HCT116 (cell line): Measurements from ENCODE around the gene TBC1D26. TPM values are rescaled to one million over a fixed set of nuclear protein-coding genes. Genes with fewer than 3 reads are reported as not detected.

Experiments used
- ATAC-seq: fragments of 200-7000 bp; cut with Tn5 transposase; 2 replicates; pipeline ENCODE4 v1.9.1; 2020; ENCODE audit warnings: mild to moderate bottlenecking, moderate library complexity
- BruUV-seq: library from RNA; stranded (reverse); fragments of 400-500 nt; replicated peaks from 2 replicates; lab custom pipeline; 2021; lab: Mats Ljungman, UMichigan
- CTCF ChIA-PET: fragments of 300-600 bp; sonication (Branson Sonifier 250); formaldehyde crosslinking; loops from one replicate; lab custom pipeline; 2021; ENCODE audit warnings: antibody characterized with exemption; lab: Charles Lee
- POLR2A ChIA-PET: fragments of 300-600, 350-600 bp; sonication (Branson Sonifier 250); formaldehyde crosslinking; loops from one replicate; lab custom pipeline; 2021; ENCODE audit warnings: antibody characterized with exemption; lab: Charles Lee
- RAD21 ChIA-PET, 2 experiments: fragments of 300-600 bp; sonication (Branson Sonifier 250); formaldehyde crosslinking; loops; one replicate each; lab custom pipeline; 2023; ENCODE audit warnings: low total read pairs in 2 of 2; ENCODE audit not compliant: uncharacterized antibody in 2 of 2, unreplicated experiment in 2 of 2, low non-redundant PET in 1 of 2; lab: Charles Lee
- DNase-seq: peaks from one replicate; pipeline ENCODE4 v3.0.0-alpha.2; 2010; ENCODE audit warnings: low read depth, low spot score
- H2AFZ ChIP-seq: fragments of 200-600 bp; shearing (Covaris generic), sonication (generic); 2 replicates; pipeline ENCODE4 v1.6.1; 2017; ENCODE audit warnings: low read depth, mixed run types, mixed read lengths, antibody characterized with exemption, low read length; ENCODE audit not compliant: poor library complexity, severe bottlenecking
- H3K27ac ChIP-seq: 2 replicates; pipeline ENCODE4 v1.5.1; 2012; ENCODE audit warnings: low read depth, low read length
- H3K27me3 ChIP-seq: fragments of 200-600 bp; sonication (generic); 2 replicates; pipeline ENCODE4 v1.6.1; 2016; ENCODE audit warnings: mixed run types, low read length, mixed read lengths; ENCODE audit not compliant: insufficient read depth
- H3K36me3 ChIP-seq, 2 experiments: fragments of 200-500 bp in 1 of 2; fragments of 200-600 bp in 1 of 2; sonication (Bioruptor generic) in 1 of 2; sonication (generic) in 1 of 2; 2 replicates each; pipeline versions ENCODE4 v1.5.1 to v1.6.1; 2014 to 2016; ENCODE audit warnings: low read length in 2 of 2, inconsistent platforms in 1 of 2, mixed read lengths in 1 of 2, mixed run types in 1 of 2; ENCODE audit not compliant: insufficient read depth in 2 of 2, control insufficient read depth in 1 of 2
- H3K4me1 ChIP-seq, 2 experiments: fragments of 200-600 bp in 1 of 2; sonication (generic) in 1 of 2; 2 replicates each; pipeline versions ENCODE4 v1.5.1 to v1.6.1; 2012 to 2017; ENCODE audit warnings: low read length in 2 of 2, inconsistent platforms in 1 of 2, mild to moderate bottlenecking in 1 of 2, mixed read lengths in 1 of 2, mixed run types in 1 of 2, moderate library complexity in 1 of 2; ENCODE audit not compliant: insufficient read depth in 2 of 2, control insufficient read depth in 1 of 2
- H3K4me2 ChIP-seq: fragments of 200-600 bp; sonication (generic); 2 replicates; pipeline ENCODE4 v1.6.1; 2017; ENCODE audit warnings: mixed run types, low read length, mixed read lengths
- H3K4me3 ChIP-seq, 2 experiments: fragments of 200-600 bp in 1 of 2; sonication (generic) in 1 of 2; replicated peaks in 1 of 2; 2 replicates each; pipeline ENCODE4 v1.5.1; 2011 to 2016; ENCODE audit warnings: low read length in 2 of 2, control low read depth in 1 of 2, low read depth in 1 of 2, mild to moderate bottlenecking in 1 of 2, mixed read lengths in 1 of 2, mixed run types in 1 of 2
- H3K79me2 ChIP-seq: fragments of 200-600 bp; sonication (generic); 2 replicates; pipeline ENCODE4 v1.6.1; 2017; ENCODE audit warnings: mild to moderate bottlenecking, mixed run types, low read length, moderate library complexity, mixed read lengths; ENCODE audit not compliant: insufficient read depth
- H3K9ac ChIP-seq: fragments of 200-600 bp; sonication (generic); 2 replicates; pipeline ENCODE4 v1.6.1; 2016; ENCODE audit warnings: low read length, mixed read lengths
- H3K9me2 ChIP-seq: fragments of 200-600 bp; sonication (generic), shearing (Covaris generic); 2 replicates; pipeline ENCODE4 v1.6.1; 2017; ENCODE audit warnings: mixed run types, mild to moderate bottlenecking, moderate library complexity; ENCODE audit not compliant: insufficient read depth
- H3K9me3 ChIP-seq, 2 experiments: fragments of 200-500 bp in 1 of 2; fragments of 200-600 bp in 1 of 2; sonication (Bioruptor generic) in 1 of 2; sonication (generic) in 1 of 2; 2 replicates each; pipeline ENCODE4 v1.6.1; 2014 to 2017; ENCODE audit warnings: low read length in 2 of 2, mixed read lengths in 2 of 2, inconsistent platforms in 1 of 2, low read depth in 1 of 2, mild to moderate bottlenecking in 1 of 2, mixed run types in 1 of 2, moderate library complexity in 1 of 2; ENCODE audit not compliant: control insufficient read depth in 1 of 2, insufficient read depth in 1 of 2
- H4K20me1 ChIP-seq: fragments of 200-600 bp; sonication (generic), shearing (Covaris generic); 2 replicates; pipeline ENCODE4 v1.6.1; 2017; ENCODE audit warnings: mixed run types, mild to moderate bottlenecking, moderate library complexity; ENCODE audit not compliant: insufficient read depth
- CBX3 ChIP-seq: IDR thresholded peaks from 2 replicates; pipeline ENCODE4 v1.6.1; 2012; ENCODE audit warnings: low read depth
- ELF1 ChIP-seq: IDR thresholded peaks from 2 replicates; pipeline ENCODE4 v1.6.1; 2012; ENCODE audit warnings: low read depth, borderline replicate concordance
- JUND ChIP-seq: IDR thresholded peaks from 2 replicates; pipeline ENCODE4 v1.6.1; 2012
- POLR2A ChIP-seq: IDR thresholded peaks from 2 replicates; pipeline ENCODE4 v1.7.0; 2011; ENCODE audit warnings: borderline replicate concordance; ENCODE audit not compliant: insufficient read depth, insufficient read length; ENCODE audit errors: extremely low read depth
- POLR2AphosphoS5 ChIP-seq: IDR thresholded peaks from 2 replicates; pipeline ENCODE4 v1.6.1; 2011; ENCODE audit warnings: mild to moderate bottlenecking, low read depth, low read length, moderate library complexity
- SRF ChIP-seq: IDR thresholded peaks from 2 replicates; pipeline ENCODE4 v1.6.1; 2012; ENCODE audit warnings: low read depth
- intact Hi-C: fragments of 100-400 bp; cut with micrococcal nuclease; formaldehyde crosslinking; loops from 2 replicates; pipeline ENCODE4 v1.10.0; 2022
- total RNA-seq: library from RNA; stranded (reverse); gene quantifications from one replicate; pipeline ENCODE4 v1.2.1, GENCODE V29; 2021; ENCODE audit not compliant: unreplicated experiment
- TF ChIP-seq, protein P1 (sequence below): IDR thresholded peaks from 2 replicates; pipeline ENCODE4 v1.6.1; 2011; ENCODE audit warnings: mild to moderate bottlenecking, low read length, moderate library complexity; ENCODE audit not compliant: insufficient replicate concordance; ENCODE audit errors: extremely low read depth
- TF ChIP-seq, protein P2 (sequence below): IDR thresholded peaks from 2 replicates; pipeline ENCODE4 v1.6.1; 2012
- TF ChIP-seq, protein P3 (sequence below), 3 experiments: fragments of 200-600 bp in 1 of 3; sonication (generic) in 1 of 3; IDR thresholded peaks in 2 of 3; conservative IDR thresholded peaks in 1 of 3; 2 replicates each; pipeline ENCODE4 v1.5.1; 2012 to 2017; ENCODE audit warnings: low read depth in 2 of 3, low read length in 2 of 3, antibody characterized with exemption in 1 of 3, borderline replicate concordance in 1 of 3, control low read depth in 1 of 3, mild to moderate bottlenecking in 1 of 3, mixed read lengths in 1 of 3, mixed run types in 1 of 3, moderate library complexity in 1 of 3; ENCODE audit not compliant: insufficient read depth in 1 of 3

The TBC1D26 gene
- total RNA-seq, 1 experiment from 2014 or later, result 1.1 TPM

DNA sequence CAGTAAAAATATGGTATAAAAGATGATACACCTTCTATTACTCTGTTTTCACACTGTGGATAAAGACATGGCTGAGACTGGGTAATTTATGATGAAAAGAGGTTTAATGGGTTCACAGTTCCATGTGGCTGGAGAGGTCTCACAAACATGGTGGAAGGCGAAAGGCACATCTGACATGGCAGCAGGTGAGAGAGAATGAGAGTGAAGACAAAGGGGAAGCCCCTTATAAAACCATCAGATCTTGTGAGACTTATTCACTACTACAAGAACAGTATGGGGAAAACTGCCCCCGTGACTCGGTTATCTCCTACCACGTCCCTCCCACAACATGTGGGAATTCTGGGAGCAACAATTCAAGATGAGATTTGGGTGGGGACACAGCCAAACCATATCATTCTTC lies 45.6 kb downstream of the TBC1D26 start:
- Histone ChIP-seq H3K4me3 (no peak overlapping the region), H3K27me3 (no peaks in the 10 kb centered on the region), H3K9me3 (no peaks in the 10 kb centered on the region; a peak in 2 of 4 replicates), H3K9ac (no peak overlapping the region), H3K36me3 (no peaks in the 10 kb centered on the region), H3K4me1 (no peaks in the 10 kb centered on the region), H4K20me1 (no peaks in the 10 kb centered on the region), H3K4me2 (no peak overlapping the region), H3K79me2 (no peaks in the 10 kb centered on the region), H3K9me2 (no peaks in the 10 kb centered on the region), H3K27ac (no peak overlapping the region), H2AFZ (no peak overlapping the region)
- POLR2A ChIA-PET, result no interaction called here
- ATAC-seq (no peak), DNase-seq (no peak)
- RAD21 ChIA-PET, result no interaction called here
- BruUV-seq, result no TSS peak
- intact Hi-C loops, result no loop called here
- CTCF ChIA-PET, result no interaction called here
- TF ChIP-seq CBX3 (no peak), JUND (no peak), SRF (no peak), POLR2A (no peak), ELF1 (no peak), POLR2AphosphoS5 (no peak)
- TF ChIP-seq, protein P1, sequence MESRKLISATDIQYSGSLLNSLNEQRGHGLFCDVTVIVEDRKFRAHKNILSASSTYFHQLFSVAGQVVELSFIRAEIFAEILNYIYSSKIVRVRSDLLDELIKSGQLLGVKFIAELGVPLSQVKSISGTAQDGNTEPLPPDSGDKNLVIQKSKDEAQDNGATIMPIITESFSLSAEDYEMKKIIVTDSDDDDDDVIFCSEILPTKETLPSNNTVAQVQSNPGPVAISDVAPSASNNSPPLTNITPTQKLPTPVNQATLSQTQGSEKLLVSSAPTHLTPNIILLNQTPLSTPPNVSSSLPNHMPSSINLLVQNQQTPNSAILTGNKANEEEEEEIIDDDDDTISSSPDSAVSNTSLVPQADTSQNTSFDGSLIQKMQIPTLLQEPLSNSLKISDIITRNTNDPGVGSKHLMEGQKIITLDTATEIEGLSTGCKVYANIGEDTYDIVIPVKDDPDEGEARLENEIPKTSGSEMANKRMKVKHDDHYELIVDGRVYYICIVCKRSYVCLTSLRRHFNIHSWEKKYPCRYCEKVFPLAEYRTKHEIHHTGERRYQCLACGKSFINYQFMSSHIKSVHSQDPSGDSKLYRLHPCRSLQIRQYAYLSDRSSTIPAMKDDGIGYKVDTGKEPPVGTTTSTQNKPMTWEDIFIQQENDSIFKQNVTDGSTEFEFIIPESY, result no peak
- TF ChIP-seq, protein P2, sequence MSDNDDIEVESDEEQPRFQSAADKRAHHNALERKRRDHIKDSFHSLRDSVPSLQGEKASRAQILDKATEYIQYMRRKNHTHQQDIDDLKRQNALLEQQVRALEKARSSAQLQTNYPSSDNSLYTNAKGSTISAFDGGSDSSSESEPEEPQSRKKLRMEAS, result no peak
- TF ChIP-seq, protein P3, sequence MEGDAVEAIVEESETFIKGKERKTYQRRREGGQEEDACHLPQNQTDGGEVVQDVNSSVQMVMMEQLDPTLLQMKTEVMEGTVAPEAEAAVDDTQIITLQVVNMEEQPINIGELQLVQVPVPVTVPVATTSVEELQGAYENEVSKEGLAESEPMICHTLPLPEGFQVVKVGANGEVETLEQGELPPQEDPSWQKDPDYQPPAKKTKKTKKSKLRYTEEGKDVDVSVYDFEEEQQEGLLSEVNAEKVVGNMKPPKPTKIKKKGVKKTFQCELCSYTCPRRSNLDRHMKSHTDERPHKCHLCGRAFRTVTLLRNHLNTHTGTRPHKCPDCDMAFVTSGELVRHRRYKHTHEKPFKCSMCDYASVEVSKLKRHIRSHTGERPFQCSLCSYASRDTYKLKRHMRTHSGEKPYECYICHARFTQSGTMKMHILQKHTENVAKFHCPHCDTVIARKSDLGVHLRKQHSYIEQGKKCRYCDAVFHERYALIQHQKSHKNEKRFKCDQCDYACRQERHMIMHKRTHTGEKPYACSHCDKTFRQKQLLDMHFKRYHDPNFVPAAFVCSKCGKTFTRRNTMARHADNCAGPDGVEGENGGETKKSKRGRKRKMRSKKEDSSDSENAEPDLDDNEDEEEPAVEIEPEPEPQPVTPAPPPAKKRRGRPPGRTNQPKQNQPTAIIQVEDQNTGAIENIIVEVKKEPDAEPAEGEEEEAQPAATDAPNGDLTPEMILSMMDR (IDR thresholded peaks at IDR 0.05 in 2 of 3, conservative IDR thresholded peaks at IDR 0.05 in 1 of 3; ENCODE audit: borderline replicate concordance in 1 of 3, insufficient read depth in 1 of 3, low read depth in 2 of 3, low read length in 2 of 3), result no peak
- TF ChIP-seq, all 23 proteins: peak for 0
